Right atrium auricular region (tissue), 2 donors: Measurements from ENCODE around the gene SPTBN4. TPM values are rescaled to one million over a fixed set of nuclear protein-coding genes. Genes with fewer than 3 reads are reported as not detected.

Source experiments
- DNase-seq: peaks from one replicate; pipeline ENCODE4 v3.0.0-alpha.2; 2019; ENCODE audit warnings: low spot score
- H3K27ac ChIP-seq, 2 donors: fragments of 200-600 bp; sonication (generic); 1 replicate in 1 of 2; 2 replicates in 1 of 2; pipeline ENCODE4 v1.5.1; 2016 to 2019
- H3K27me3 ChIP-seq, 2 donors: fragments of 200-600 bp; sonication (generic); one replicate each; pipeline versions ENCODE4 v1.5.1 to v1.6.0; 2017 to 2019
- H3K36me3 ChIP-seq: fragments of 200-600 bp; sonication (generic); one replicate; pipeline ENCODE4 v1.5.1; 2016
- H3K4me1 ChIP-seq, 2 donors: fragments of 200-600 bp; sonication (generic); one replicate each; pipeline versions ENCODE4 v1.5.1 to v1.6.0; 2017 to 2019
- H3K4me3 ChIP-seq, 2 donors: fragments of 200-600 bp; sonication (generic); 1 replicate in 1 of 2; 2 replicates in 1 of 2; pipeline ENCODE4 v1.5.1; 2017 to 2019; ENCODE audit warnings: mild to moderate bottlenecking in 1 of 2, moderate library complexity in 1 of 2
- H3K9me3 ChIP-seq, 2 donors: fragments of 200-600 bp; sonication (generic); one replicate each; pipeline ENCODE4 v1.5.1; 2019
- total RNA-seq, 2 donors: library from RNA; depleted of rRNA; stranded (reverse); fragments of >200 nt; gene quantifications; one replicate each; pipeline ENCODE4 v1.1.0, GENCODE V29; 2016
- TF ChIP-seq, protein P1 (sequence below), 2 donors: fragments of 200-600 bp; sonication (generic); IDR thresholded peaks; one replicate each; pipeline ENCODE4 v1.5.1; 2019; ENCODE audit warnings: antibody characterized with exemption in 2 of 2

The SPTBN4 gene
- total RNA-seq, 2 donors from 2014 or later, result 5.2 to 5.5 TPM

DNA sequence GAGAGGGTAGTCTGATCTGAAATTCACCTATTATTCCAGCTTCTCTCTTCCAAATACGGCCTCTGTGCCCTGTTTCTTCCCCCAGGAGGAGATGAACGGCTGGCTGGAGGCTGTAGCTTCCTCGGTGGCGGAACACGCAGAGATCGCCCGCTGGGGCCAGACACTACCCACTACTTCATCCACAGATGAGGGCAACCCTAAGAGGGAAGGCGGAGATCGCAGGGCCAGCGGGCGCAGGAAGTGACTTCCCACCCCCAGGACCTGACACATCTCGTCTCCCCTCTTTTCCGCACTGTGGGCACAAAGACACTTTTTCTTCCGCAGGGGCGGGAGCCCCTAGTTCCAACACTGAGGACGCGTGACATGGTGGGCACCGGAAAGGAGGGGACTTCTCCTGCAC is 108.5 kb downstream of the SPTBN4 start:
- no peaks in the 10 kb centered on the region for H3K9me3 ChIP-seq
- H3K27me3 ChIP-seq, result no peaks in the 10 kb centered on the region
- H3K36me3 ChIP-seq, result peaks cover 3% of the 10 kb centered on the region
- DNase-seq, result no peak
- H3K27ac ChIP-seq, result no peak overlapping the region
- H3K4me1 ChIP-seq, result peaks cover 0 to 22% of the 10 kb centered on the region in 2 donors
- TF ChIP-seq, protein P1, sequence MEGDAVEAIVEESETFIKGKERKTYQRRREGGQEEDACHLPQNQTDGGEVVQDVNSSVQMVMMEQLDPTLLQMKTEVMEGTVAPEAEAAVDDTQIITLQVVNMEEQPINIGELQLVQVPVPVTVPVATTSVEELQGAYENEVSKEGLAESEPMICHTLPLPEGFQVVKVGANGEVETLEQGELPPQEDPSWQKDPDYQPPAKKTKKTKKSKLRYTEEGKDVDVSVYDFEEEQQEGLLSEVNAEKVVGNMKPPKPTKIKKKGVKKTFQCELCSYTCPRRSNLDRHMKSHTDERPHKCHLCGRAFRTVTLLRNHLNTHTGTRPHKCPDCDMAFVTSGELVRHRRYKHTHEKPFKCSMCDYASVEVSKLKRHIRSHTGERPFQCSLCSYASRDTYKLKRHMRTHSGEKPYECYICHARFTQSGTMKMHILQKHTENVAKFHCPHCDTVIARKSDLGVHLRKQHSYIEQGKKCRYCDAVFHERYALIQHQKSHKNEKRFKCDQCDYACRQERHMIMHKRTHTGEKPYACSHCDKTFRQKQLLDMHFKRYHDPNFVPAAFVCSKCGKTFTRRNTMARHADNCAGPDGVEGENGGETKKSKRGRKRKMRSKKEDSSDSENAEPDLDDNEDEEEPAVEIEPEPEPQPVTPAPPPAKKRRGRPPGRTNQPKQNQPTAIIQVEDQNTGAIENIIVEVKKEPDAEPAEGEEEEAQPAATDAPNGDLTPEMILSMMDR (IDR thresholded peaks at IDR 0.05), result no peak
- H3K4me3 ChIP-seq, result no peak overlapping the region

GRCh38 chr19:40576151-40576584 is 109.4 kb downstream of the SPTBN4 start:
- H3K4me1 ChIP-seq, result peaks cover 0 to 22% of the 10 kb centered on the region in 2 donors
- DNase-seq, result no peak
- peak overlapping the region; percentile 72 to 78 for H3K4me3 ChIP-seq
- no peaks in the 10 kb centered on the region for H3K27me3 ChIP-seq
- H3K27ac ChIP-seq, result peak overlapping the region in 1 of 2 donors; percentile 80
- TF ChIP-seq, protein P1 (IDR thresholded peaks at IDR 0.05), result no peak
- peaks cover 11% of the 10 kb centered on the region for H3K36me3 ChIP-seq
- H3K9me3 ChIP-seq, result no peaks in the 10 kb centered on the region

GRCh38 chr19:40576585-40577451 is 110.0 kb downstream of the SPTBN4 start, which contains the start of gene SHKBP1:
TSS of gene SHKBP1 (plus strand) at chr19:40576873. CDS start at chr19:40576900, 27 bp downstream.
- Histone ChIP-seq H3K36me3 (peaks cover 11% of the 10 kb centered on the region), H3K4me3 (peak within 1 kb of the TSS; percentile 72 to 78), H3K27me3 (no peaks in the 10 kb centered on the region), H3K4me1 (peaks cover 0 to 22% of the 10 kb centered on the region in 2 donors), H3K27ac (peak within 1 kb of the TSS; percentile 73 to 80), H3K9me3 (no peaks in the 10 kb centered on the region)
- DNase-seq, result peak; percentile 95
- TF ChIP-seq, protein P1 (IDR thresholded peaks at IDR 0.05), result no peak

DNA sequence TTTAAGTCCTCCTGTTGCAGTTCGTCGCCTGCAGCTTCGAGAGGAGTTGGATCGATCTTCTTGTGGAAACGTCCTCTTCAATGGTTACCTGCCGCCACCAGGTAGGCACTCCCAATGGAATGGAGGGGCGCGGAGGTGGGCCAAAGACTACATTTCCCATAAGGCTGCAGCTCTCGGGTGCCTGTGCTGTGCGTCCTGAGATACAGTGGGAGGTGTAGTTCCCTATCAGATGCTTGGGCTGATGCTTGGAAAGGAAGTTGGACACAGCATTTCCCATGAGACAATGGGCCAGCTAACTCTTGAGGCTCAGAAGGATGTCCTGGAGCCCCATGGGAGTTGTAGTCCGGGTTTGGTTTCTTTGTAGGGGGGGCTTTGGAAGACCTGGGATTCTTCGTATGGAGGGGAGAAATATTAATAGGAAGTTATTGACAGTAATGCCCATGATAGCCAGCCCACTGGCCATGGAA is 111.7 kb downstream of the SPTBN4 start:
- Histone ChIP-seq H3K4me1 (peaks cover 0 to 22% of the 10 kb centered on the region in 2 donors), H3K9me3 (no peaks in the 10 kb centered on the region), H3K4me3 (no peak overlapping the region), H3K27ac (no peak overlapping the region), H3K27me3 (no peaks in the 10 kb centered on the region), H3K36me3 (peaks cover 11% of the 10 kb centered on the region)
- TF ChIP-seq, protein P1 (IDR thresholded peaks at IDR 0.05), result no peak
- no peak for DNase-seq

- no peak for DNase-seq
- Histone ChIP-seq H3K36me3 (peaks cover 11% of the 10 kb centered on the region), H3K27ac (no peak overlapping the region), H3K27me3 (no peaks in the 10 kb centered on the region), H3K9me3 (no peaks in the 10 kb centered on the region), H3K4me1 (peaks cover 0 to 22% of the 10 kb centered on the region in 2 donors), H3K4me3 (no peak overlapping the region)
- TF ChIP-seq, protein P1 (IDR thresholded peaks at IDR 0.05), result no peak
Measured at GRCh38 chr19:40580619-40581018, 113.8 kb downstream of the SPTBN4 start.
